Type B pancreatic cell (in vitro differentiated cells): Measurements from ENCODE around the gene WFDC2. TPM values are rescaled to one million over a fixed set of nuclear protein-coding genes. Genes with fewer than 3 reads are reported as not detected.

Experiments
- DNase-seq: peaks from one replicate; pipeline ENCODE4 v3.0.0; 2021; ENCODE audit warnings: mixed read lengths; ENCODE audit not compliant: unreplicated experiment; ENCODE audit errors: extremely low spot score
- H3K27ac Mint-ChIP-seq: 2 replicates; pipeline ENCODE4 v1.8.0; 2021; ENCODE audit warnings: mild to moderate bottlenecking, mixed read lengths
- H3K27me3 Mint-ChIP-seq: 2 replicates; pipeline ENCODE4 v1.8.0; 2021; ENCODE audit warnings: mixed read lengths
- H3K36me3 Mint-ChIP-seq: 2 replicates; pipeline ENCODE4 v1.8.0; 2021; ENCODE audit warnings: mixed read lengths
- H3K4me1 Mint-ChIP-seq: one replicate; pipeline ENCODE4 v1.8.0; 2021; ENCODE audit warnings: mixed read lengths; ENCODE audit not compliant: unreplicated experiment
- H3K4me3 Mint-ChIP-seq: 2 replicates; pipeline ENCODE4 v1.8.0; 2021; ENCODE audit warnings: mild to moderate bottlenecking, mixed read lengths
- H3K9me3 Mint-ChIP-seq: 2 replicates; pipeline ENCODE4 v1.8.0; 2021; ENCODE audit warnings: mixed read lengths
- total RNA-seq: library from RNA; stranded (reverse); gene quantifications from 2 replicates; pipeline ENCODE4 v1.2.1, GENCODE V29; 2021; ENCODE audit warnings: low replicate concordance
- TF ChIP-seq, protein P1 (sequence below): fragments of 200-600 bp; sonication (generic); conservative IDR thresholded peaks from 2 replicates; pipeline ENCODE4 v1.5.0; 2021; ENCODE audit warnings: antibody characterized with exemption, mild to moderate bottlenecking

Gene WFDC2
- total RNA-seq, 1 donor from 2014 or later = 64.4 TPM

DNA sequence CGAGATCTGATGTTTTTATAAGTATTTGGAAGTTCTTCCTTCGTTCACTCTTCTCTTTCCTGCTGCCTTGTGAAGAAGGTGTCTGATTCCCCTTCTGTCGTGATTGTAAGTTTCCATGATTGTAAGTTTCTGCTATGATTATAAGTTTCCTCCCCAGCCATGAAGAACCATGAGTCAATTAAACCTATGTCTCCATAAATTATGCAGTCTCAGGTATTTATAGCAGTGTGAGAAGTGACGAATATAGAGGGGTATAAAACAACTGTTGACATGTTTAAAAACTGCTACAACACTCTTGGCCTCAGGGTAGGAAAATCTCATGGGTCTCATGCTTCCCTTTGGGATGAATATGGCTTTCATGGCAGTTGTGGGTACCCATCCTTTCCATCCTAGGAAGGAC, 5.8 kb upstream of the WFDC2 start:
- Mint-ChIP-seq H3K4me3 (no peak overlapping the region), H3K4me1 (no peaks in the 10 kb centered on the region), H3K27ac (no peak overlapping the region), H3K27me3 (peaks cover 13% of the 10 kb centered on the region), H3K36me3 (no peaks in the 10 kb centered on the region), H3K9me3 (no peaks in the 10 kb centered on the region)
- TF ChIP-seq, protein P1, sequence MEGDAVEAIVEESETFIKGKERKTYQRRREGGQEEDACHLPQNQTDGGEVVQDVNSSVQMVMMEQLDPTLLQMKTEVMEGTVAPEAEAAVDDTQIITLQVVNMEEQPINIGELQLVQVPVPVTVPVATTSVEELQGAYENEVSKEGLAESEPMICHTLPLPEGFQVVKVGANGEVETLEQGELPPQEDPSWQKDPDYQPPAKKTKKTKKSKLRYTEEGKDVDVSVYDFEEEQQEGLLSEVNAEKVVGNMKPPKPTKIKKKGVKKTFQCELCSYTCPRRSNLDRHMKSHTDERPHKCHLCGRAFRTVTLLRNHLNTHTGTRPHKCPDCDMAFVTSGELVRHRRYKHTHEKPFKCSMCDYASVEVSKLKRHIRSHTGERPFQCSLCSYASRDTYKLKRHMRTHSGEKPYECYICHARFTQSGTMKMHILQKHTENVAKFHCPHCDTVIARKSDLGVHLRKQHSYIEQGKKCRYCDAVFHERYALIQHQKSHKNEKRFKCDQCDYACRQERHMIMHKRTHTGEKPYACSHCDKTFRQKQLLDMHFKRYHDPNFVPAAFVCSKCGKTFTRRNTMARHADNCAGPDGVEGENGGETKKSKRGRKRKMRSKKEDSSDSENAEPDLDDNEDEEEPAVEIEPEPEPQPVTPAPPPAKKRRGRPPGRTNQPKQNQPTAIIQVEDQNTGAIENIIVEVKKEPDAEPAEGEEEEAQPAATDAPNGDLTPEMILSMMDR = no peak
- DNase-seq = no peak

DNA sequence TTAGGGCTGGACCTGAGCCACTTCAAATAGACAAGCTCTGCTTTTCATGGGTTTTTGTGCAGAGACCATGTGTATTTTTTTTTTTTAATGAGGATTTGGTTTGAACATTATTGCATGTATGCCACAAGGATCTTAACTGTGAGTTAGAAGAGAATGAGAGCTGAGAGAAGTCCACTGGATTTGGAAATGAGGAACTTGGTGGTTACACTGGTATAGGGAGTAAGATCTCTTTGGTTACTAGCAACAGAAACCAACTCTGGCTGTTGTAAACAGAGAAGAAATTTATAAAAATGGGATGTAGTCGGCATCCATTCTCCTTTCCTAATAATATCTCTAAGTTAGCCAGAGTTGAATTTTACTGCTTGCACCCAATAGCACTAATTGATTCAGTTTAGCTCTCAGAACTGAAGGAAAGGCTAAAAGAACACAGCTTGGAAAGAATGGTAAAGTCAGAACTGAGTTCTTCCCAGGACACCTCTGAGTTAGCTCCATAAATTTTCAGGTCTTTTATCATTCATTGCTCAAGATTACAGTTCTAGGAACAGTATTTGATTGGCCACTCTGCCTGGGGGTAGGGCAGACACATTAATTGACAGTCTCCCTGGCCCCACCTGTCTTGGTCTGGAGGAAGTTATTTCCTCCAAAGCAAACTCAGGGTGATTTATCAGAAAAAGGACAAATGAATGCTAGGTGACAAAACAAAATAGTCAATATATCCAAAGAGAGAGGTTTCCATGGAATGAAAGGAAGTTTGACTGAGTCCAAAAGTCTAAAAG, 3.9 kb upstream of the WFDC2 start:
- peak overlapping the region; percentile 43 for H3K4me3 Mint-ChIP-seq

DNA sequence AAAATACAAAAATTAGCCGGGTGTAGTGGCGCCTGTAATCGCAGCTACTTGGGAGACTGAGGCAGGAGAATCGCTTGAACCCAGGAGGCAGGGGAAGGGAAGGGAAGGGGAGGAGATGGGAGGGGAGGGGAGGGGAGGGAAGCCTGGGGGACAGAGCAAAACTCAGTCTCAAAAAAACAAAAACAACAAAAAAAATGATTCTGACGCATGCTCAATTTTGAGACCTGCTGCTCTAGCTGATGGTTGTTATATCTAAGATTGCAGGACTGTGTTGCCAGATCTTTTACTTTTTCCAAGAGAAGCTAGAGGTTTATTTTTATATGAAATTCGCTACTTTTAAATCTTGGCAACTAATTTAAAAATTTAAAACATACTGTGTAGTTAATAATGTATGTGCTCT, 2.4 kb upstream of the WFDC2 start:
- H3K27ac Mint-ChIP-seq = no peak overlapping the region
- peaks cover 19% of the 10 kb centered on the region for H3K27me3 Mint-ChIP-seq
- DNase-seq = no peak
- H3K4me1 Mint-ChIP-seq = peaks cover 6% of the 10 kb centered on the region
- H3K4me3 Mint-ChIP-seq = no peak overlapping the region
- H3K9me3 Mint-ChIP-seq = no peaks in the 10 kb centered on the region
- TF ChIP-seq, protein P1 = no peak
- peaks cover 3% of the 10 kb centered on the region for H3K36me3 Mint-ChIP-seq

More for the DNA sequence above, 3.9 kb upstream of the WFDC2 start:
- TF ChIP-seq, protein P1 = no peak
- Mint-ChIP-seq H3K27ac (no peak overlapping the region), H3K9me3 (no peaks in the 10 kb centered on the region), H3K4me1 (no peaks in the 10 kb centered on the region), H3K27me3 (peaks cover 15% of the 10 kb centered on the region), H3K36me3 (no peaks in the 10 kb centered on the region)
- DNase-seq = no peak

DNA sequence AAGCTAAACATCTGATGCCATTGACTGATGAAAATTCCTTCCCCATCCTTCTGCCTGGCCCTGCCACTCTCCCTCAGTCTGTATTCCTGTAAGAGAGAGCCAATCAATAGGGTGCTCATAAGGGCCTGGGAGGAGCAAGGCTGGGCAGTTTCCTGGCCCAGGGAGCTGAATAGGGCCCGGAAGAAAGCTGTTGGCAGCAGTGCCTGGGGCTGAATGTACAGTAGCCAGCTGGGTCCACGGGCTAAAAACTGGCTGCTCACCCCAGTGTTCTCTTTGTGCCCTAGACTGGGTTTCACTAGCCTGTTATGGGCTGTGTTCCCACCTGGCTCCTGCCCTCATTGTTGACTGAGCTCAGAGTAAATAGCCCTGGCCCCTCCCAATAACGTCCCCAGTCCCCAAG, 1.7 kb upstream of the WFDC2 start:
- TF ChIP-seq, protein P1 = no peak
- peaks cover 6% of the 10 kb centered on the region for H3K4me1 Mint-ChIP-seq
- H3K27ac Mint-ChIP-seq = no peak overlapping the region
- DNase-seq = no peak
- no peaks in the 10 kb centered on the region for H3K9me3 Mint-ChIP-seq
- peaks cover 23% of the 10 kb centered on the region for H3K27me3 Mint-ChIP-seq
- peaks cover 3% of the 10 kb centered on the region for H3K36me3 Mint-ChIP-seq
- H3K4me3 Mint-ChIP-seq = no peak overlapping the region

DNA sequence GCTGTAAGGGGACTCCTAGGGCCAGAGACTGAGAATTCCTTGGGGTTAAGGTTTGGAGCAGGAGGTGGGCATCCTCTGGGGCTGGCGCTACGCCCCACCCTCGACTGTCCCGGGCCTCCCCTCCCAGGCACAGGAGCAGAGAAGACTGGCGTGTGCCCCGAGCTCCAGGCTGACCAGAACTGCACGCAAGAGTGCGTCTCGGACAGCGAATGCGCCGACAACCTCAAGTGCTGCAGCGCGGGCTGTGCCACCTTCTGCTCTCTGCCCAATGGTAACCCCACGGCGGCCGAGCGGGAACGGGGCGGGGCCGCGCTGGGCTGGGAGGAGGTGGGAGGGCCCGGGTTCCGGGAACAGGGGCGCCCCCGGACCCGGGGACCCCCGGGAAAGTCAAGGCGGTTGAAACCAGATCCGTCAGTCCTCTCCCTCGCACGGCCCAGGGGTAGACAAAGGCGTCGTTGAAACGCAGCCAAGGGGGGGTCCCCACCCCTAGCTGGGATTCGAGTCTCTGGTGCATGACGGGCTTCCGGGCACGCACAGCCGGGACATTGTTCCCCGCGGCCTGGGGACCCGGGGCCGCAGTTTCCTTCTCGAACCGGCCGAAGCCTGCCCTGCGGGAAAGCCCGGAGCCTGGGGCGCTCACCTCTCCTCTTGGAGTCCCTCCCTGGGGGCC, 844 bp downstream of the WFDC2 start:
- Mint-ChIP-seq H3K9me3 (no peaks in the 10 kb centered on the region), H3K4me1 (peaks cover 6% of the 10 kb centered on the region), H3K4me3 (peak overlapping the region; percentile 87), H3K27me3 (peaks cover 31% of the 10 kb centered on the region), H3K36me3 (peaks cover 11% of the 10 kb centered on the region), H3K27ac (peak overlapping the region; percentile 74)
- DNase-seq = no peak
- TF ChIP-seq, protein P1 = no peak
